ENCODE data around the gene HDAC8. TPM values are rescaled to one million over a fixed set of nuclear protein-coding genes. Genes with fewer than 3 reads are reported as not detected.
"Not testable (repeated sequence)": the region's sequence is repeated elsewhere in the genome, so short reads cannot be mapped to it uniquely, and the experiment has no call there.

Gene HDAC8
- total RNA-seq, 1 donor from 2014 or later = 30.1 TPM

DNA sequence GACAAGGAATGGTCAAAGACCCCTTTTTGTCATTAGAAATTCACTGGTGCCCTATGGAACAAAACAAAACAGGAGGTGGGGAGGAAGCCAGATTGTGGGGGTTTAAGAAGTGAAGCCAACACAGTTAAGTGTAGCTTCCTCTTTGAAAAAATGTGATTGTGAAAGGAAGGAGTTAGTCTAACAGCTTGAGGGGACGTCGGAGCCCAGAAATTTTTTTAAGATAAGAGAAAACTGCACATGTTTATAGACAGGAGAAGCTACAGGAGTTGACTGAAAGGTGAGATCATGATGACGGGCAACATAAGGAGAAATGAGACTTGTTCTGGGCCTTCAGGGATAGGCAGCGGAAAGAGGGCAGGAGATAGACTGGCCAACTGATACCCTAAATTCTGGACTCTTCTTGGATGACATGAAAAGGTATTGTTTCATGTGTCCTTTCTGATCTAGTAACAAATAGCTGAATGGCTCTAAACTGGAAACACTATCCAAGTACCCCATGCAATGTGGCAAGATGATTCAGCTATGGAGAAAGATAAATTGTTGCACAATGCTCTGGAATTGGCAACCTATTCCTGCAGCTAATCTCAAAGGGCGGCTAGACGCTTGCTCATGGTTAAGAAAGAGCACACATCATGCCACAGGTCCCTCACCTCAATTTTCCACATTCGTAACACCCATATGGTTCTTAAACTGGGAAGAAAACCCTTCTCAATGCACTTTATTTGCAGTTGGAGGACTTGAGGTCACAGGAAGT, 3.7 kb upstream of the HDAC8 start:
- Mint-ChIP-seq H3K27ac (ENCODE audit: unreplicated experiment) (no peak overlapping the region), H3K4me3 (ENCODE audit: unreplicated experiment) (no peak overlapping the region), H3K9me3 (ENCODE audit: unreplicated experiment) (peaks cover 10% of the 10 kb centered on the region), H3K4me1 (ENCODE audit: unreplicated experiment) (peaks cover 3% of the 10 kb centered on the region), H3K36me3 (ENCODE audit: unreplicated experiment) (no peaks in the 10 kb centered on the region), H3K27me3 (ENCODE audit: unreplicated experiment) (peaks cover 6% of the 10 kb centered on the region)
- TF ChIP-seq CTCF (IDR thresholded peaks at IDR 0.05) = no peak
- no peak for DNase-seq (ENCODE audit: extremely low spot score, unreplicated experiment)

GRCh38 chrX:72573158-72573511, 492 bp upstream of the HDAC8 start:
- Mint-ChIP-seq H3K4me3 (ENCODE audit: unreplicated experiment) (peak overlapping the region; percentile 83), H3K27me3 (ENCODE audit: unreplicated experiment) (peaks cover 6% of the 10 kb centered on the region), H3K4me1 (ENCODE audit: unreplicated experiment) (peaks cover 6% of the 10 kb centered on the region), H3K36me3 (ENCODE audit: unreplicated experiment) (no peaks in the 10 kb centered on the region), H3K27ac (ENCODE audit: unreplicated experiment) (peak overlapping the region; percentile 89), H3K9me3 (ENCODE audit: unreplicated experiment) (peaks cover 4% of the 10 kb centered on the region)
- DNase-seq (ENCODE audit: extremely low spot score, unreplicated experiment) = no peak
- TF ChIP-seq CTCF (IDR thresholded peaks at IDR 0.05) = no peak

DNA sequence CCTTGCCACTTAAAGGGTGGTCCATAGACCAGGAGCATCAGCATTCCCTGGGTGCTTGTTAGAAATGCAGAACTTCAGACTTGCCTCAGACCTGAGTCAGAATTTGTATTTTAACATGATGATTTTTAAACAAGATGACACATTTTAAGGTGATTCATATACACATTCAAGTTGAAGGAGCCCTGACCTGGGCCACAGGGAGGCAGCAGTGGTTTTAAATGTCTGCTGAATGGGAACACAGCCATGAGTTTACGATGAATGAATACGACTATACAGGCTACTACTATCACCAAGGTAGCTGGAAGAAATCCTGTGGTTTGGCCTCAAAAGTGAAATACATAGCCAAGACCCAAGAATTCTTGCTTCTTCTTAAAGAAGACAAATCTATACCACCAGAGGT, 2.9 kb downstream of the HDAC8 start:
- Mint-ChIP-seq H3K9me3 (ENCODE audit: unreplicated experiment) (no peaks in the 10 kb centered on the region), H3K27ac (ENCODE audit: unreplicated experiment) (no peak overlapping the region), H3K4me3 (ENCODE audit: unreplicated experiment) (no peak overlapping the region), H3K27me3 (ENCODE audit: unreplicated experiment) (peaks cover 2% of the 10 kb centered on the region), H3K4me1 (ENCODE audit: unreplicated experiment) (peaks cover 6% of the 10 kb centered on the region), H3K36me3 (ENCODE audit: unreplicated experiment) (peaks cover 7% of the 10 kb centered on the region)
- no peak for DNase-seq (ENCODE audit: extremely low spot score, unreplicated experiment)
- no peak for TF ChIP-seq CTCF (IDR thresholded peaks at IDR 0.05)

GRCh38 chrX:72568406-72569092, 4.1 kb downstream of the HDAC8 start:
- peaks cover 7% of the 10 kb centered on the region for H3K36me3 Mint-ChIP-seq (ENCODE audit: unreplicated experiment)
- TF ChIP-seq CTCF (IDR thresholded peaks at IDR 0.05) = no peak
- DNase-seq (ENCODE audit: extremely low spot score, unreplicated experiment) = no peak

DNA sequence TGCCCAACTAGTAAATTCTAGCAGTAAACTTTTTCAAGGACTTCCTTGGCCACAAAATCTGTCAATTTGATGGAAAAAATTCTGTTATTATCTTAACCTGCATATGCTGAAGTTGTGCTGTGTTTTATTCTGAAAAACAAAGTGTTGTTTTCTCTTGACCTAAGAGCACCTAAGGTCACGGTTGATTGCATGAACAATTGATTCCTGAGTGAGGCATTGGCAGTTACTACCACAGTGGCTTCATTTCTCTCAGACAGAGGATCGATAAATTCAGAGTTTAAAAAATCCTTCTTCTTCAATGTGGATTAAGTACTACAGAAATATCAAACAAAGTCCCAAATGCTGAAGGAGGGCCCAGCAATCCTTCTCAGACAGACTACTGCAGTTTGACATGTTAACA, 6.2 kb downstream of the HDAC8 start:
- Mint-ChIP-seq H3K27ac (ENCODE audit: unreplicated experiment) (no peak overlapping the region), H3K4me3 (ENCODE audit: unreplicated experiment) (no peak overlapping the region), H3K4me1 (ENCODE audit: unreplicated experiment) (peaks cover 3% of the 10 kb centered on the region), H3K9me3 (ENCODE audit: unreplicated experiment) (peaks cover 8% of the 10 kb centered on the region), H3K36me3 (ENCODE audit: unreplicated experiment) (peaks cover 10% of the 10 kb centered on the region), H3K27me3 (ENCODE audit: unreplicated experiment) (no peaks in the 10 kb centered on the region)
- no peak for TF ChIP-seq CTCF (IDR thresholded peaks at IDR 0.05)
- DNase-seq (ENCODE audit: extremely low spot score, unreplicated experiment) = no peak

More at GRCh38 chrX:72568406-72569092, 4.1 kb downstream of the HDAC8 start:
- no peak overlapping the region for H3K4me3 Mint-ChIP-seq (ENCODE audit: unreplicated experiment)
- no peaks in the 10 kb centered on the region for H3K27me3 Mint-ChIP-seq (ENCODE audit: unreplicated experiment)
- H3K27ac Mint-ChIP-seq (ENCODE audit: unreplicated experiment) = no peak overlapping the region
- H3K9me3 Mint-ChIP-seq (ENCODE audit: unreplicated experiment) = no peaks in the 10 kb centered on the region
- peaks cover 6% of the 10 kb centered on the region for H3K4me1 Mint-ChIP-seq (ENCODE audit: unreplicated experiment)

DNA sequence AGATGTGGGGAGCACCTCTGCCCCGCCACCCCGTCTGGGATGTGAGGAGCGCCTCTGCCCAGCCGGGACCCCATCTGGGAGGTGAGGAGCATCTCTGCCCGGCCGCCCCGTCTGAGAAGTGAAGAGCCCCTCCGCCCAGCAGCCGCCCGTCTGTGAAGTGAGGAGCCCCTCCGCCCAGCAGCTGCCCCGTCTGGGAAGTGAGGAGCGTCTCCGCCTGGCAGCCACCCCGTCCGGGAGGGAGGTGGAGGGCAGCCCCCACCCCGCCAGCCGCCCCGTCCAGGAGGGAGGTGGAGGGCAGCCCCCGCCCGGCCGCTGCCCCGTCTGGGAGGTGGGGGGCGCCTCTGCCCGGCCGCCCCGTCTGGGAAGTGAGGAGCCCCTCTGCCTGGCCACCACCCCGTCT, 13.0 kb downstream of the HDAC8 start:
- not testable (repeated sequence) for H3K27me3 Mint-ChIP-seq (ENCODE audit: unreplicated experiment); H3K36me3 Mint-ChIP-seq (ENCODE audit: unreplicated experiment); H3K4me3 Mint-ChIP-seq (ENCODE audit: unreplicated experiment); H3K4me1 Mint-ChIP-seq (ENCODE audit: unreplicated experiment); DNase-seq (ENCODE audit: extremely low spot score, unreplicated experiment); H3K27ac Mint-ChIP-seq (ENCODE audit: unreplicated experiment)
- H3K9me3 Mint-ChIP-seq (ENCODE audit: unreplicated experiment) = peaks cover 18% of the 10 kb centered on the region

Measured in osteocyte (in vitro differentiated cells).